ENCODE measurements around the gene CD1B.
"Not testable (repeated sequence)": the region's sequence is repeated elsewhere in the genome, so short reads cannot be mapped to it uniquely, and the experiment has no call there.

The CD1B gene

DNA sequence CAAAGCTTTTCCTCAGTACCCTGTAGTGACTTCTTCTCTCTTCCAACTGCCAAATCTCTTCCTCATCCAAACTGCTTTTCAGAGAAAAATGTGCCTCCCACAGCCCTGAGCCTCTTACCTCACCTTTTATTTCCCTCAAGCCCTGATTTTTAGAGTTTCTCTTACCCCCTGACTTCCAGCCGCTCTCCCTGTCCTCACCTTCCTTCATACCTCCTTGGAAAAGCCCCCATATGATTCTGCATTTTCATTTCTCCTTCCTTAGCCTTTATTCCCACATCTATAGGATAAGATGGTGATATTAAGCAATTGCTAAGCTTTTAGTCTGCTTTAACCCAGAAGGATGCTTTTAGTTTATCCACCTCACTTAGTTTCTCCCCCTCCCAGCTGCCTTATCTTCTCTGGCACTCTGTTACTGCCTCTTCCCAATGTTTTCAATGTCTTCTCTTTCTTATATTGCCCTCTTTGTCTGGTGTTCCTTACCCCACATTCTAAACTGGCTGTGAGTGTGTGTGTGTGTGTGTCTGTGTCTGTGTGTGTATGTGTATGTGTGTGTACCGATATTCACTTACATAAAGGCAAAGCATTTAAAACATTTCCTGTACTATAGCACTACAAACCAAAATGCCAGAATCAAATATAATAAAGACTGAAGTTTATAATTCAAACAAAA lies at the start of gene CD1B:
TSS of gene CD1B (minus strand) at position 51 of the 670 bp plus-strand sequence. CDS start 108 bp downstream, outside the sequence.
- TF ChIP-seq, protein P1, sequence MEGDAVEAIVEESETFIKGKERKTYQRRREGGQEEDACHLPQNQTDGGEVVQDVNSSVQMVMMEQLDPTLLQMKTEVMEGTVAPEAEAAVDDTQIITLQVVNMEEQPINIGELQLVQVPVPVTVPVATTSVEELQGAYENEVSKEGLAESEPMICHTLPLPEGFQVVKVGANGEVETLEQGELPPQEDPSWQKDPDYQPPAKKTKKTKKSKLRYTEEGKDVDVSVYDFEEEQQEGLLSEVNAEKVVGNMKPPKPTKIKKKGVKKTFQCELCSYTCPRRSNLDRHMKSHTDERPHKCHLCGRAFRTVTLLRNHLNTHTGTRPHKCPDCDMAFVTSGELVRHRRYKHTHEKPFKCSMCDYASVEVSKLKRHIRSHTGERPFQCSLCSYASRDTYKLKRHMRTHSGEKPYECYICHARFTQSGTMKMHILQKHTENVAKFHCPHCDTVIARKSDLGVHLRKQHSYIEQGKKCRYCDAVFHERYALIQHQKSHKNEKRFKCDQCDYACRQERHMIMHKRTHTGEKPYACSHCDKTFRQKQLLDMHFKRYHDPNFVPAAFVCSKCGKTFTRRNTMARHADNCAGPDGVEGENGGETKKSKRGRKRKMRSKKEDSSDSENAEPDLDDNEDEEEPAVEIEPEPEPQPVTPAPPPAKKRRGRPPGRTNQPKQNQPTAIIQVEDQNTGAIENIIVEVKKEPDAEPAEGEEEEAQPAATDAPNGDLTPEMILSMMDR (IDR thresholded peaks at IDR 0.05; ENCODE audit: low read depth, low read length), result no peak
- no peak within 1 kb of the TSS for H3K4me3 ChIP-seq (ENCODE audit: low read depth, low read length)
- no peak for DNase-seq (ENCODE audit: low read depth, low spot score)
- in situ Hi-C loops (cut with HindIII; ENCODE audit: low sequenced_read_pairs), result no loop called here

DNA sequence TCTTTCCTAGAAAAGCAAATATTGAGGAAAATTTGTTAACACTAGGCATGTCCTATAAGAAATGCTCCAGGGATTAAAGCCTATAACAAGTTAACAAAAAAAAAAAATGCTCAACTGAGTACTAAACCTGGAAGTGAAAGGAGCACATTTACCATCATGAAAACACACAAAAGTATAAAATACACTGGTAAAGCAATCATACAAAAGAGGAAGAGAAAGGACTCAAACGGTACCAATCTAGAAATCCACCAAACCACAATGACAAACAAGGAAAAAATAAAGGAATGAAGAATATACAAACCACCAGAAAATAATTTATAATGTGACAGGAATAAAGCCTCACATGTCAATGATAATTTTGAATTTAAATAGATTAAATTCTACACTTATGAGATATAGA lies 43.5 kb upstream of the CD1B start:
- no peak for DNase-seq (ENCODE audit: low read depth, low spot score)
- TF ChIP-seq, protein P1 (IDR thresholded peaks at IDR 0.05; ENCODE audit: low read depth, low read length), result no peak
- no peak overlapping the region for H3K4me3 ChIP-seq (ENCODE audit: low read depth, low read length)
- in situ Hi-C loops (cut with HindIII; ENCODE audit: low sequenced_read_pairs), result no loop called here

DNA sequence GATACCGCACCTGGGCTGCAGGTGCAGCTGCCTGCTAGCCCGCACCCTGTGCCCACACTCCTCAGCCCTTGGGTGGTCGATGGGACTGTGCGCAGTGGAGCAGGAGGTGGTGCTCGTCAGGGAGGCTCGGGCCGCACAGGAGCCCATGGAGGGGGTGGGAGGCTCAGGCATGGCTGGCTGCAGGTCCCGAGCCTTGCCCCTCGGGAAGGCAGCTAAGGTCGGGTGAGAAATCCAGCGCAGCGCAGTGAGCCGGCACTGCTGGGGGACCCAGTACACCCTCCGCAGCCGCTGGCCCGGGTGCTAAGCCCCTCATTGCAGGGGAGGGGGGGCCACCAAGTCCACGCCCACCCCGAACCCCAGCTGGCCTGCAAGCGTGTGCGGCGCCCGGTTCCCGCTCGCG lies 42.8 kb upstream of the CD1B start:
- H3K4me3 ChIP-seq (ENCODE audit: low read depth, low read length); in situ Hi-C loops (cut with HindIII; ENCODE audit: low sequenced_read_pairs); DNase-seq (ENCODE audit: low read depth, low spot score): not testable (repeated sequence)

DNA sequence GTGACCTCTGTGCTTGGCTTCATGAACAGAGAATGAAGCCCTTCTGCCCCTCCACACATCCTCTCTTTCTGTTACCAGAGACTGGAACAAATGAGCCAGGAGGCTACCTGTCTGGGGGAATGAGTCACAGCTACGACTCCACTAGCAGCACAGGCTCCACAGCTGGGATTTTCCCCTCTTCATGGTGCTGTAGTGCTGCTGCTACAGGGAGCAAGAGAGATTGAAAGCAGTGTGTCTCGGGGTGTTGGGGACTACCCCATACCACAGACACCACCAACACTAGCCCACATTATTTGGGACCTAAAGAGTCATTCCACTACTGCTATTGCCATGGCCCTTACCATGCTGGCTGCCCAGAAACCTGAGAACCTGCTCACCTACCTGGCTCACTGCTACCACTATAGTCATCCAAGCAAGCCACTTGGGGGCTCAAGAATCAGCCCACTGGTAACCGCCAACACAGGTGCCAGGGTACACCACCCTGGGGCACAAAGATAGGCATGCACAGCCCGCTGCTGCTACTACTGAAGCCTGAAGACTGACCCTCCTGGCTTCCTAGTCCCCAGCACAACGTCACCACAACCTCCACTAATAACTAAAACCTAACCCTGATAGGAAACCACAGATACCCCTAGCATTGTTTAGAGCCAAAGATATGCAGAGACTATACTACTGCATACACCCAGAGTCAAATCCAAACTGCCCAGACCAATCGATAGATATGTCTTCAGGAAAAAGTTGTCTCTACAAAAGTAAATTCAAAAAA lies 40.0 kb upstream of the CD1B start:
- TF ChIP-seq, protein P1 (IDR thresholded peaks at IDR 0.05; ENCODE audit: low read depth, low read length), result no peak
- no peak for DNase-seq (ENCODE audit: low read depth, low spot score)
- in situ Hi-C loops (cut with HindIII; ENCODE audit: low sequenced_read_pairs), result no loop called here

DNA sequence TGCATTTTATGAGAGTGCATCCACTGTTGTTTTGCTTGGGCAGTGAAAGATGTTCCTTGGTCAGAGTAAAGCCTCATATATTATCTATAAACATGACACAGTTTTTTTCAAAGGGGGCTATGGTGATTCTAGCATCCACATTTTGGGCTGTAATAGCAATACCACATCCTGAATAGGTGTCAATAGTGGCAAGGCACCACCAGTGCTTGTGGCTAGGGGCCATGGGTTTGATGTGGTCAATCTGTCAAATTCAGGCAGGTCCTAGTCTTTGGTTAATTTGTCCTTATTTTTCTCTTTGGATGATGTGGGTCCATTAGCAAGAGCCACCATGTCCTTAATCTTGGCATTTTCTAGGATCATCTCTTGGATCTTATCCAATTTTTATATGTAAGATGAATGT lies 35.5 kb upstream of the CD1B start:
- no peak overlapping the region for H3K4me3 ChIP-seq (ENCODE audit: low read depth, low read length)
- DNase-seq (ENCODE audit: low read depth, low spot score), result no peak
- in situ Hi-C loops (cut with HindIII; ENCODE audit: low sequenced_read_pairs), result no loop called here
- TF ChIP-seq, protein P1 (IDR thresholded peaks at IDR 0.05; ENCODE audit: low read depth, low read length), result no peak

More for the DNA sequence above, 40.0 kb upstream of the CD1B start:
- H3K4me3 ChIP-seq (ENCODE audit: low read depth, low read length), result no peak overlapping the region

DNA sequence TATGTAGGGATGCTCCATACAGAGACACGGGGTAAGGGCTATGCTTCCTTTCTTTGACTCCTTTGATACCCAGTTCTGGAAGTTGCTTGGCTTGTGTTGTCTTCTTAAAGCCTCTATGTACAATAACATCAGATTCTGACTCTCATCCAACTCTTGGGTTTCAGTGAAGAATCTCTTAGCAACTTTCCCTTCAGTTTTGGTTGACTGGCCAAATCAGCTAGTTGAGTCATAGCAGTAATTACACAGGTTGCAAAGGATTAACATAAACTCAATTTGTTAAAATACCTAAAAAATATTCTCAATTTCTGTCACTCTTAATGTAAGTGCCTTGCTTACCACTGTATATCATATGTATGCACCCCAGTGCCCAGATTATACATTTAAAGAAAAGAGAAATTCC lies 31.6 kb upstream of the CD1B start:
- no peak overlapping the region for H3K4me3 ChIP-seq (ENCODE audit: low read depth, low read length)
- TF ChIP-seq, protein P1 (IDR thresholded peaks at IDR 0.05; ENCODE audit: low read depth, low read length), result no peak
- DNase-seq (ENCODE audit: low read depth, low spot score), result no peak
- in situ Hi-C loops (cut with HindIII; ENCODE audit: low sequenced_read_pairs), result no loop called here

DNA sequence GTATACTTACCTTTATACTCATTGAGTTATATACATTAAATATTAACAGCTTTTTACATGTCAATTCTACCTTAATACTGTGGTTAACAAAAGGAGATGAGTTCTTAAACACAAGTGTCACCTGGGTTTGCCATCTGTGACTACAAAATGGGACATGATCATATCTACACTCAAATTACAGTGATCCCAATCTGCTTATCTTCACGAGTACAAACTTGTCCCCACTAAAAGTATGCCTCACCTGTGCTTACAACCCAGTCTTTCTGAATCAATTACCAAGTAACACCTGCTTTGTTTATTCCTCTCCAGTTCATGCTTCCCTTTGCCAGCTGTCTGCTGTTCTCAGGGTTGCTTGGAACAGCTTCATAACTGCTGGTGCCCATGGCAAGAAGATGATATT lies 31.2 kb upstream of the CD1B start:
- no peak for DNase-seq (ENCODE audit: low read depth, low spot score)
- H3K4me3 ChIP-seq (ENCODE audit: low read depth, low read length), result no peak overlapping the region
- TF ChIP-seq, protein P1 (IDR thresholded peaks at IDR 0.05; ENCODE audit: low read depth, low read length), result no peak
- in situ Hi-C loops (cut with HindIII; ENCODE audit: low sequenced_read_pairs), result no loop called here
